SK-N-SH treated with all-trans-retinoic acid at 6 μM for 48 hours (cell line): ENCODE data around the gene FKBP2.
A peak's percentile ranks its signal among the peaks of the same experiment; 100 is the strongest.

Experiments used
- ATAC-seq: fragments of 200-7000 bp; cut with Tn5 transposase; 3 replicates; pipeline ENCODE4 v1.9.1; 2020; ENCODE audit warnings: mild to moderate bottlenecking, moderate library complexity
- ARNTL ChIP-seq: fragments of 450-650 bp; formaldehyde crosslinking; IDR thresholded peaks from 2 replicates; pipeline ENCODE4 v1.5.0; 2020; ENCODE audit warnings: low read depth, mild to moderate bottlenecking, moderate library complexity, borderline replicate concordance
- BACH2 ChIP-seq: fragments of 250-450 bp; sonication (Bioruptor Pico); IDR thresholded peaks from 2 replicates; pipeline ENCODE4 v1.9.0; 2021; ENCODE audit warnings: mild to moderate bottlenecking, borderline replicate concordance
- CREB5 ChIP-seq: fragments of 250-450 bp; sonication (Bioruptor Pico); IDR thresholded peaks from 2 replicates; pipeline ENCODE4 v1.5.1; 2020; ENCODE audit warnings: low read depth, mild to moderate bottlenecking, moderate library complexity
- ESRRG ChIP-seq: fragments of 250-450 bp; sonication (Bioruptor Pico); IDR thresholded peaks from 2 replicates; pipeline ENCODE4 v1.6.1; 2021; ENCODE audit warnings: mild to moderate bottlenecking
- GLIS3 ChIP-seq: fragments of 250-450 bp; sonication (Bioruptor Pico); IDR thresholded peaks from 2 replicates; pipeline ENCODE4 v1.5.0; 2020; ENCODE audit warnings: mild to moderate bottlenecking, moderate library complexity
- ISL1 ChIP-seq: fragments of 250-450 bp; sonication (Bioruptor Pico); IDR thresholded peaks from 2 replicates; pipeline ENCODE4 v2.1.2; 2022; ENCODE audit warnings: mild to moderate bottlenecking, moderate library complexity
- OSR1 ChIP-seq: fragments of 250-450 bp; sonication (Bioruptor Pico); IDR thresholded peaks from 2 replicates; pipeline ENCODE4 v1.8.0; 2022; ENCODE audit warnings: moderate library complexity, mild to moderate bottlenecking, inconsistent platforms
- PATZ1 ChIP-seq: fragments of 250-450 bp; sonication (Bioruptor Pico); IDR thresholded peaks from 2 replicates; pipeline ENCODE4 v1.8.0; 2020; ENCODE audit warnings: mild to moderate bottlenecking, moderate library complexity, borderline replicate concordance
- PPARA ChIP-seq: fragments of 250-450 bp; sonication (Bioruptor Pico); IDR thresholded peaks from 2 replicates; pipeline ENCODE4 v1.5.0; 2020; ENCODE audit warnings: mild to moderate bottlenecking, borderline replicate concordance
- RARB ChIP-seq: fragments of 250-450 bp; sonication (Bioruptor Pico); IDR thresholded peaks from 2 replicates; pipeline ENCODE4 v1.8.0; 2021; ENCODE audit warnings: mild to moderate bottlenecking, moderate library complexity
- SNAI2 ChIP-seq: fragments of 250-450 bp; sonication (Bioruptor Pico); IDR thresholded peaks from 2 replicates; pipeline ENCODE4 v1.5.0; 2020; ENCODE audit warnings: mild to moderate bottlenecking, moderate library complexity
- TCF4 ChIP-seq: fragments of 250-450 bp; sonication (Bioruptor Pico); IDR thresholded peaks from 2 replicates; pipeline ENCODE4 v1.8.0; 2021; ENCODE audit warnings: mild to moderate bottlenecking, moderate library complexity, borderline replicate concordance
- TOX ChIP-seq: fragments of 250-450 bp; sonication (Bioruptor Pico); IDR thresholded peaks from 2 replicates; pipeline ENCODE4 v1.8.0; 2021; ENCODE audit warnings: mild to moderate bottlenecking, moderate library complexity, borderline replicate concordance
- TSHZ2 ChIP-seq: fragments of 250-450 bp; sonication (Bioruptor Pico); IDR thresholded peaks from 2 replicates; pipeline ENCODE4 v1.5.0; 2020; ENCODE audit warnings: mild to moderate bottlenecking, moderate library complexity
- ZC3H10 ChIP-seq: fragments of 250-450 bp; sonication (Bioruptor Pico); IDR thresholded peaks from 2 replicates; pipeline ENCODE4 v1.5.1; 2021; ENCODE audit warnings: mild to moderate bottlenecking, moderate library complexity
- ZFP3 ChIP-seq: fragments of 250-450 bp; sonication (Bioruptor Pico); IDR thresholded peaks from 2 replicates; pipeline ENCODE4 v1.5.0; 2020; ENCODE audit warnings: mild to moderate bottlenecking, moderate library complexity
- ZFP30 ChIP-seq: fragments of 450-650 bp; formaldehyde crosslinking; IDR thresholded peaks from 2 replicates; pipeline ENCODE4 v1.5.0; 2022; ENCODE audit warnings: mild to moderate bottlenecking, moderate library complexity
- ZNF565 ChIP-seq: fragments of 450-650 bp; formaldehyde crosslinking; conservative IDR thresholded peaks from 2 replicates; pipeline ENCODE4 v1.5.0; 2020; ENCODE audit warnings: low read depth, mild to moderate bottlenecking, moderate library complexity
- ZNF70 ChIP-seq: fragments of 450-650 bp; formaldehyde crosslinking; IDR thresholded peaks from 2 replicates; pipeline ENCODE4 v1.5.0; 2020; ENCODE audit warnings: mild to moderate bottlenecking, moderate library complexity
- ZNF8 ChIP-seq: fragments of 450-650 bp; formaldehyde crosslinking; IDR thresholded peaks from 2 replicates; pipeline ENCODE4 v1.5.0; 2020; ENCODE audit warnings: mild to moderate bottlenecking, moderate library complexity

Gene FKBP2

GRCh38 chr11:64284962-64285884 lies 44.3 kb downstream of the FKBP2 start, which contains the start of gene GPR137:
GPR137 (plus strand) TSS chr11:64285848; CDS start chr11:64286525, 677 bp downstream.
- peak; percentile 53 for ATAC-seq
- TF ChIP-seq SNAI2 (no peak), ZFP30 (CRISPR knock-in tag) (no peak), ZNF70 (CRISPR knock-in tag) (no peak), PPARA (CRISPR knock-in tag) (no peak), PATZ1 (peak; percentile 10; the same call in 1 of the 2 replicates), GLIS3 (CRISPR knock-in tag) (no peak)

- peak; percentile 23 for ATAC-seq
- TF ChIP-seq ZNF8 (CRISPR knock-in tag) (no peak), ZC3H10 (CRISPR knock-in tag) (no peak), ZNF565 (CRISPR knock-in tag) (no peak), BACH2 (CRISPR knock-in tag) (no peak), TSHZ2 (CRISPR knock-in tag) (no peak), PATZ1 (no peak), TCF4 (no peak), ZFP3 (CRISPR knock-in tag) (no peak), OSR1 (CRISPR knock-in tag) (no peak), ZNF70 (CRISPR knock-in tag) (no peak), SNAI2 (no peak)
Observed at GRCh38 chr11:64285885-64286800, 45.2 kb downstream of the FKBP2 start.

GRCh38 chr11:64286801-64287159 lies 45.9 kb downstream of the FKBP2 start:
- TF ChIP-seq TOX (CRISPR knock-in tag), result no peak
- no peak for TF ChIP-seq ARNTL
- TF ChIP-seq BACH2 (CRISPR knock-in tag), result no peak
- no peak for TF ChIP-seq SNAI2
- no peak for TF ChIP-seq CREB5 (CRISPR knock-in tag)
- no peak for TF ChIP-seq ISL1 (CRISPR knock-in tag)
- no peak for TF ChIP-seq TCF4
- TF ChIP-seq OSR1 (CRISPR knock-in tag), result no peak
- TF ChIP-seq ESRRG (CRISPR knock-in tag), result no peak
- TF ChIP-seq RARB, result no peak
- TF ChIP-seq, all 23 proteins: peak for 0
- no peak for ATAC-seq
